Effector CD8-positive, alpha-beta T cell (primary cell): ENCODE data around the gene CFP.
"Not testable (repeated sequence)": the region's sequence is repeated elsewhere in the genome, so short reads cannot be mapped to it uniquely, and the experiment has no call there.

Experiments
- DNase-seq: peaks from one replicate; lab custom pipeline; 2025; lab: John Stamatoyannopoulos, UW

The CFP gene

GRCh38 chrX:47603125-47603524 is 26.6 kb downstream of the CFP start:
- DNase-seq: not testable (repeated sequence)

DNA sequence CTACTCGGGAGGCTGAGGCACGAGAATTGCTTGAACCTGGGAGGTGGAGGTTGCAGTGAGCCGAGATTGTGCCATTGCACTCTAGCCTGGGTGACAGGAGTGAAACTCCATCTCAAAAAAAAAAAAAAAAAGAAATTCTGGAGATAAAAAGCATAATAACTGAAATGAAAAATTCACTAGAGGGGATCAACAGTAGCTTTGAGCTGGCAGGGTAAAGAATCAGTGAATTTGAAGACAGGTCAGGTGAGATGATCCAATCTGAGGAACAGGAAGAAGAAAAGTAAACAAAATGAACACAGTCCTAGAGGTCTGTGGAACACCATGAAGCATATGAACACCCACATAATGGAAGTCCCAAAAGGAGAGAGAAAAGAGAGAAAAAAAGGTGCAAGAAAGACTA is 32.5 kb downstream of the CFP start:
- DNase-seq: no peak

- DNase-seq: no peak
These were observed 33.5 kb downstream of the CFP start for GRCh38 chrX:47596256-47596655.

DNA sequence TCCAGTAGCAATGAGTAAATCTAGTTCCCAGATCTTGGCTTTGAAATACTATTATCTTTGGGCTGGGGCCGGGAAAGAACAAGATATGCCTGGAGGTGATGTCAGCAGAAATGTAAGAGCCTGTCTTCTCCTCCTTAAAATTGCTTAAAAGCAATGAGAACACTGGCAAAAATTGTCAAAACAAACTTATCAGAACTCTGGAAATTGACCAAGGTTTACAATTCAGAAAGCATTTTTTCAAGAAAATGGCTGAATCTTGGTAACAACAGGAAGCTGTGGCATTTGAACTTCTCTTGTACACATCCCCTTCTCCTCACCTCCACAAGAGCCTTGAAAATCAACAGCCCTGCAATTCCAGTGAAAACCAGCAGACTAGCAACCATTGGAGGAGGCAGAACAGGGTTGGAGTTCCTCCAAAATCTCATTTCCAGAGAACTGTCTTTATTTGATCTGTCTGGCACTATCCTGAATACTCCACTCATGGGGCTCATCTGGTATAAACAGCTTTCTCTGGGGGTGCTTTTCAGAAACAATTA is 33.9 kb downstream of the CFP start:
- no peak for DNase-seq

DNA sequence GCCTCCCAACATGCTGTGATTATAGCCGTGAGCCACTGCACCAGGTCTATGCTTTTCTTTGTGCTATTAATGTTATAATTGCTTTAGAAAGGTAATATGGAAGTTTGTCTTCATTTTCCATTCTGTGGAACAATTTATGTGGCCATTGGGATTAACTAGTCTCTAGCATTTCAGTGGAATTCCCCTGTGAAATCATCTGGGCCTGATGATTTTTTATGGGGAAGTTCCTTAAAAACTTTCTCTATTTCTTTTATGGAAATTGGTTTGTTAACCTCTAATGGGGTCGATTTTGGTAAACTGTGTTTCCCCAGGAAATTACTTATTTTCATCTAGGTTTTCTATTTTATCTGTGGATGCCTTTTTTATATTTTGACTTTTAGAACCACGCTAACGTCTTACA is 36.2 kb downstream of the CFP start:
- no peak for DNase-seq

DNA sequence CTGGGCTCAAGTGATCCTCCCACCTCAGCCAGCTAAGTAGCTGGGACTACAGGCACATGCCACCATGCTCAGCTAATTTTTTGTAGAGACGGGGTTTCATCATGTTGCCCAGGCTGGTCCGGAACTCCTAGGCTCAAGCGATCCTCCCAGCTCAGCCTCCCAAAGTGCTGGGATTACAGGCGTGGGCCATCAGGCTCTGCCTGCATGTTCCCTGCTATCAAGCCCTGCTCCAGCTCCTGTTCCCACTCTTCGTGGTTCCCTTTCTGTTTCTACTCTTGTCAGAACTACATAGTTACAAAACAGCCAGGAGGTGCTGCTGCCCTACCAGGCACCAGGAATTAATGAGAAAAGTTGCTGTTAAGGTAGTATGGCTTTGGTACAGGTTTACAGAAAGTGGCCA is 38.7 kb downstream of the CFP start:
- no peak for DNase-seq

DNA sequence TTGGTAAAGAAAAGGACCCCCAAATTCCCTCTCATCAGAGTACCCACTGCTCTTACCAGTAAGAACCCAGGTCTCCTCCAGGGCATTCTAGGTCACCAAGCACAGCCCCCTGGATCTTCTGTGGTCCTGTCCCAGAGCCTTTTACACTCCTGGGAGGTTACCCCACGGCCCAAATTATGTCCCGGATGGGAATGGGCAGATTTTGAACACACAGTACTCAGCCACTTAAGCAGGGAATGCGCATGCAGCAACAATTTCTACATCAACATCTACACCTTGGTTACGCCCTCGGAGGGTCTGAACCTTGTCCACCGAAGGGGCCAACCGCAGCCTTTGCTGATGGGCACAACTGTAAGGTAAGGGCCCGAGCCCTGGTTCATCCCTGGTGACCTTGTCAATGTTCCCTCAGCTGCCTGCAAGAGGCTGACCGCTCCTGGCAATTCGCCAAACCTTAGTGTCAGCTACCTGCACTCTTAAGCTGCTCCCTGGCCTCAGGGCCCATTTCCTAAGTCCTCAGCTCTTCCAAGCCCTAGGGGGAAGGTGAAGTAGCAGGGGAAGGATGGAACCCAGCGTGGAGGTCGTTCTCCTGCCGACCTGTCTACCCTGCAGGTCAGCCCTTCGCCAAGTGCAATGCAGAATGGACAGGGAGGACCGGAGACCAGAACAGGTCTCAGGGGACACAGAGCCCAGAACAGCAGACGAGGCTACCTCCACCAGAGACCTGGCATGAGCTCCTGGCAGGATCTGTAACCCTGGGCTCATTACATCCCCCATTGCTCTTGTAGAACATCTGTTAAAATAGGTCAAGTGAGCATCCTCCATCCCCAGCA is 41.6 kb downstream of the CFP start:
- no peak for DNase-seq

GRCh38 chrX:47587091-47587891 is 42.4 kb downstream of the CFP start:
- no peak for DNase-seq

DNA sequence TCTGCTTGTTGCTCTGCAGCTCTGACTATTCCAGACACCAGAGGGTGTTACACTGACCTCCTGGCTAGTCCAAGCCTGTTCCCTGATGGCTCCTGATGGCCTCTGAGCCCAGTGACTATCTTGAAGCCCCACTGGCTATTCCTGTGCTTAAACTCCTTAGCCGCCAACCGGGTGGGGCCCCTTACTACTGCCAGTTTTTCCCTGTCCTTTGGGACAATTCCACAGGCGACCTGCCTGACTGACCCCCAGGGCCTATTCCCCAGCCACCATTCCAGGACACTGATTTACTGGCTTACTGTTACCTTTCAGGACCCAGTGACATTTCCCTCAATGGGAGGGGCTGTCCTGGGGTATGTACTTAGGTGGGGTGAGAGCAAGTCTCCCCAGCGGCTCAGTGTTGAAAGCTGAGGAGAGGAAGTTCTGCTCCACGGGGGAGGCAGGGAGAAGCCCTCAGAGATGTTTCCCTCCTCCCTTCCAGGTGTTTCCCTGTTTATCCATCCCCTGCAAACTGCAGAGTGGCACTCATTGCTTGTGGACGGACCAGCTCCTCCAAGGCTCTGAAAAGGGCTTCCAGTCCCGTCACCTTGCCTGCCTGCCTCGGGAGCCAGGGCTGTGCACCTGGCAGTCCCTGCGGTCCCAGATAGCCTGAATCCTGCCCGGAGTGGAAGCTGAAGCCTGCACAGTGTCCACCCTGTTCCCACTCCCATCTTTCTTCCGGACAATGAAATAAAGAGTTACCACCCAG is 43.5 kb downstream of the CFP start:
- no peak for DNase-seq

DNA sequence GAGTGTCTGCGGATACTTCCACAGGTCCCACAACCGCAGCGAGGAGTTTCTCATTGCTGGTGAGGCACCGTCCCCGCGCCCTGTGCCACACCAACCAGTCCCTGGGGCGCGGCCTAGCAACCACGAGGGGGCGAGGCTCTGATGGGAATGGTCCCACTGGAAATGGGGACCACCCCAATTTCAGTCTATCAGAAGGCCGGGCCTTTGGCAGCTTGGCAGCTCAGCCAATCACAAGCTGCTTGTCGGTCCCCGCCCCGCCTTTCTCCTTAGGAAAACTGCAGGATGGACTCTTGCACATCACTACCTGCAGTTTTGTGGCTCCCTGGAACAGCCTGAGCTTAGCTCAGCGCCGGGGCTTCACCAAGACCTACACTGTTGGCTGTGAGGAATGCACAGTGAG is 44.5 kb downstream of the CFP start:
- no peak for DNase-seq

GRCh38 chrX:47584714-47585113 is 45.0 kb downstream of the CFP start:
- DNase-seq: no peak

DNA sequence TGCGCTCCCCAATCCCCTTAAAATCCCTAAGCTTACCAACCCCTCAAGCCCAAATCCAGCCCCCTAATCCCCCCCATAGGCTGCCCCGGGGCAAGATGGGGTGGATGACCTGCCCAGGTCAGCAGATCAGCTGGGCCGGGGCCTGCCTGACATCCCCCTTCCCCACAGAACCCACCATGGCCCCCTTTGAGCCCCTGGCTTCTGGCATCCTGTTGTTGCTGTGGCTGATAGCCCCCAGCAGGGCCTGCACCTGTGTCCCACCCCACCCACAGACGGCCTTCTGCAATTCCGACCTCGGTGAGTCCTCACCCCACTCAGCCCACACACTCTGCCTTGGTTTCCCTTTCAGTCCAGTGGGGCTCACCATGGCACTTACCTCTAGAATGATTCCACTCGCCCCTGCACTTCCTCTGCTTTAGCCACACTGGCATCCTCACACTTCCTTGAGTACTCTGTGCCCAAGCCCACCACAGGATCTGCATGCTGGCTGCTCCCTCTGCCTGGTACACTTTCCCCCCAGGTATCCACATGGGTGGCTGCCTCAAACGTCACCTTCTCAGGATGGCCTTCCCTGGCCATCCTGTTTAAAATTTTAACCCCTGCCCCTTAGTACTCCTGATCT is 46.4 kb downstream of the CFP start:
- DNase-seq: no peak

DNA sequence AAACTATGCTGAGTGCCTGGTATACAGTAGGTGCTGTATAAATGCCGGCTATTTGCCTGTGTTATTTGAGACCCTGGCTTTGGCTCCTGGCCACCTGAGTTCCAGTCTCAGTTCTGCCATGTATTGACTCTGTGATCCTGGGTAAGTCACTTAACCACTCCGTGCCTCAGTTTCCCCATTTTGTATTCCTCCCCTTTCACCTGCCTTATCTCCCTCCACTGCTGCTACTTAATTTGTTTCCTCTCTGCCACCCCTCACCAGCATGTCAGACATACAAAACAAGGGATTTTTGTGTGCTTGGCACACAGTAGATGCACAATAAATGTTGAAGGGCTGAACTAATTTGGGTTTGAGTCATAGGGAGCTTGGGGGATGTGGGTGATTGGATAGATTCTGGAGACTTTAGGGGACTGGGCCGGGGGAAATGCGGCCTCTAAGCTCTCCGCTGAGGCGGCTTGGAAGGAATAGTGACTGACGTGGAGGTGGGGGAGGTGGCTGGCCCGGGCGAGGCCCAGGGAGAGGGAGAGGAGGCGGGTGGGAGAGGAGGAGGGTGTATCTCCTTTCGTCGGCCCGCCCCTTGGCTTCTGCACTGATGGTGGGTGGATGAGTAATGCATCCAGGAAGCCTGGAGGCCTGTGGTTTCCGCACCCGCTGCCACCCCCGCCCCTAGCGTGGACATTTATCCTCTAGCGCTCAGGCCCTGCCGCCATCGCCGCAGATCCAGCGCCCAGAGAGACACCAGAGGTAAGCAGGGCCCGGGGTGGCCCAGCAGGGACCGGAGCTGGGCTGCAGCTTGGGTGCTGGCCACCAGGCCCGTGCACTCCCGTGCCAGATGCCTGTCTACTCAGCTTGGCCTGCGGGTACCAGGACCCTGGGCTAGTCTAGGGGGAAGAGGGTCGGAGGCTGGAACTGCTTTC is 47.7 kb downstream of the CFP start, which contains the start of gene TIMP1:
Gene TIMP1 (plus strand): TSS at position 706 of the 917 bp plus-strand sequence. CDS start 980 bp downstream, outside the sequence.
- peak; percentile 37 for DNase-seq

DNA sequence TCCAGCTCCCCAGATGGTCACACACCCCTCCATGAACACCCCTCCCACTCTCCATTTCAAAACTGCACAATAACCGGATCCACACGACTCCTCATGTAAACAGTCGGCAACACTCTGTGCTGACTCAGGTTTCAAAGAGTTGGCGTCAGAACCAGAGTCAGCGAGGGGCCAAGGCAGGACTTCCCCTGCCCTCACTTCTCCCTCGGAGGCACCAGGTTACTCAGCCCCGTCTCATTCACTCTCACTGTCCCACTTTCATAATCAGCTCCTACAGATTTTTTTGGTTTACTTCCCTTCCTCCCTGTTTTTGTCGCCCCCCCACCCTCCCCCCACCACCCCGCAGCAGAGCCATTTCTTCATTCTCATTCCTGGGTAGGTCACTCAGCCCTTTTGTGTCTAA is 50.2 kb downstream of the CFP start:
- DNase-seq: no peak

- no peak for DNase-seq
These were observed 51.0 kb downstream of the CFP start for GRCh38 chrX:47578692-47579091.

- DNase-seq: no peak
These were observed 51.8 kb downstream of the CFP start for GRCh38 chrX:47577901-47578300.

DNA sequence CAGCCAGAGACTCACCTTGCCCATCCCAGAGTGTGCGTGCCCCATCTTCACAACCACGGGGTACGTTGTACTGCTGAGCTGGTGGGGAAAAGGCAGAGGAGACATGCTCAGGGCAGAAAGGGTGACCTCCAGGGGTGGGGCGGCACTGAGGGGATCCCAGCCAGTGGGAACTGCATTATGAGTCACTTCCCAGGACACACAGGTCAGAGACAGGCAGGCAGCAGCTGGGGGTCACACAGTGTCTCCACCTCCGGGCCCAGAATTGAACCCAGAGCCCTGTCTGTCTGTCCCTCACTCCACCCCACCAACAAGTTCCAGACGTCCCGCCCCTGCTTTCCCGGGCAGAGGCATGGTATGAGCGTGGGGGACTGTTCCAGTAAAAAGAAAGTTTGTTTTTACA is 52.3 kb downstream of the CFP start:
- DNase-seq: no peak

DNA sequence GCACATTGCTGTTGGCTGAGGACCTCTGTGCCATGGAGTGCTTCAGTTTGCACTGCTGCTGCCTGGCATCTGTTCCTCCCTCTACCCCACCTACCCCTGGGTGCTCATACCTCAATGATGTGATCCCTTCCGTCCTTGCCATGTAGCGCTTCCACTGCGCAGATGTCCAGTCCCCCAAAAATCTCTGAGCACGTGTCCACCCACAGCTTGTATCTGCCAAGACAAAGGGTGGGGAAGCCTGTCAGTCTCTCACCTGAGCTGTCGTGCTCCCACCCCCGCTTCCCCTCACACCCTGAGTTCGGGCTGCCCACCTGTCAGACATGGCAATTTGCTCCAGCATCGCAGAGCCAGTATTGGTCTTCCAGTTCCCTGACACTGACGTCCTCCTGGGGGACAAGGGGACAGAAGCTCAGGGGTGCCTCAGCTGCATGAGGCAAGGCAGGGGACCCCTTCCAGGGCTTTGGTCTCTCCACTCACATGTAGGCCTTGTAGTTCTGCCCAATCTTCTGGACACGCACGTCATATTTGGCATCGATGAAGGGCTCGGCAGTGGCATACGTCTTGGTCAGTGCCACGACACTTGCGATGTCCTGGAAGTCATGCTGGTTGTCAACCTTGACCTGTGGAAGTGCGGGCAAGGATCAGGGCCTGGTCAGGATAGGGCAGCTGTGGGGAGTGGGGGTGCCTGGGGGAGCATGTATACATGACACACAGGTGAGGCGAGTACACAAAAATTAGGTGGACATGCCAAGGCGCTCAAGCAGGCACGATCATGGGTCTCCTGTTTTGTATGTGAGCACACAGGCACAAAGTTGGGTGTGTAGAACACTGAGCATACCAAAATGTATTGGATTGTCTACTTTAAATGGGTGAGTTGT is 53.5 kb downstream of the CFP start:
- DNase-seq: no peak

GRCh38 chrX:47574547-47575301 is 55.0 kb downstream of the CFP start:
- DNase-seq: no peak
